HG03575 (cell line): ENCODE measurements around the gene JAZF1.

Source experiments
- ATAC-seq: cut with Tn5 transposase; IDR thresholded peaks from one replicate; pipeline ENCODE4 v1.9.1; 2021; ENCODE audit not compliant: unreplicated experiment, insufficient number of reproducible peaks, low FRiP score; ENCODE audit errors: extremely low read depth

The JAZF1 gene

GRCh38 chr7:28005075-28005846, 175.3 kb downstream of the JAZF1 start:
- no peak for ATAC-seq

GRCh38 chr7:28003408-28003807, 177.2 kb downstream of the JAZF1 start:
- ATAC-seq, result no peak

GRCh38 chr7:28002638-28003037, 178.0 kb downstream of the JAZF1 start:
- no peak for ATAC-seq

- no peak for ATAC-seq
These were observed 178.7 kb downstream of the JAZF1 start for GRCh38 chr7:28001896-28002295.

GRCh38 chr7:27999829-28000228, 180.8 kb downstream of the JAZF1 start:
- ATAC-seq, result no peak

- no peak for ATAC-seq
These were observed 182.2 kb downstream of the JAZF1 start for GRCh38 chr7:27998382-27998781.

- ATAC-seq, result no peak
These were observed 183.3 kb downstream of the JAZF1 start for GRCh38 chr7:27997188-27997707.

- ATAC-seq, result no peak
These were observed 184.5 kb downstream of the JAZF1 start for GRCh38 chr7:27996141-27996540.

- ATAC-seq, result no peak
These were observed 185.4 kb downstream of the JAZF1 start for GRCh38 chr7:27995228-27995627.

- ATAC-seq, result no peak
These were observed 186.0 kb downstream of the JAZF1 start for GRCh38 chr7:27994639-27995038.

GRCh38 chr7:27992755-27993493, 187.7 kb downstream of the JAZF1 start:
- ATAC-seq, result no peak

- no peak for ATAC-seq
These were observed 188.5 kb downstream of the JAZF1 start for GRCh38 chr7:27992097-27992496.

- no peak for ATAC-seq
These were observed 189.5 kb downstream of the JAZF1 start for GRCh38 chr7:27991006-27991528.

GRCh38 chr7:27976531-27976930, 204.1 kb downstream of the JAZF1 start:
- no peak for ATAC-seq

- no peak for ATAC-seq
These were observed 207.0 kb downstream of the JAZF1 start for GRCh38 chr7:27973625-27974024.

- no peak for ATAC-seq
These were observed 208.3 kb downstream of the JAZF1 start for GRCh38 chr7:27972276-27972675.

GRCh38 chr7:27971171-27971812, 209.3 kb downstream of the JAZF1 start:
- no peak for ATAC-seq

GRCh38 chr7:27970350-27970749, 210.2 kb downstream of the JAZF1 start:
- no peak for ATAC-seq

GRCh38 chr7:27969346-27969745, 211.2 kb downstream of the JAZF1 start:
- ATAC-seq, result no peak

- ATAC-seq, result no peak
These were observed 213.0 kb downstream of the JAZF1 start for GRCh38 chr7:27967639-27968038.
